Cardiac fibroblast (primary cell): ENCODE results near the gene STEAP3.

Experiments
- DNase-seq, 2 donors: peaks; one replicate each; pipeline versions ENCODE4 v3.0.0 to v3.0.0-alpha.2; 2010; ENCODE audit warnings: low read depth in 2 of 2
- H3K4me3 ChIP-seq, 2 donors: replicated peaks in 1 of 2; 1 replicate in 1 of 2; 2 replicates in 1 of 2; pipeline ENCODE4 v1.5.1; 2011; ENCODE audit warnings: low read depth in 2 of 2, low read length in 2 of 2, mild to moderate bottlenecking in 2 of 2, moderate library complexity in 1 of 2
- TF ChIP-seq, protein P1 (sequence below): IDR thresholded peaks from one replicate; pipeline ENCODE4 v1.5.1; 2011; ENCODE audit warnings: low read depth, mild to moderate bottlenecking, low read length, inconsistent platforms

Gene STEAP3

DNA sequence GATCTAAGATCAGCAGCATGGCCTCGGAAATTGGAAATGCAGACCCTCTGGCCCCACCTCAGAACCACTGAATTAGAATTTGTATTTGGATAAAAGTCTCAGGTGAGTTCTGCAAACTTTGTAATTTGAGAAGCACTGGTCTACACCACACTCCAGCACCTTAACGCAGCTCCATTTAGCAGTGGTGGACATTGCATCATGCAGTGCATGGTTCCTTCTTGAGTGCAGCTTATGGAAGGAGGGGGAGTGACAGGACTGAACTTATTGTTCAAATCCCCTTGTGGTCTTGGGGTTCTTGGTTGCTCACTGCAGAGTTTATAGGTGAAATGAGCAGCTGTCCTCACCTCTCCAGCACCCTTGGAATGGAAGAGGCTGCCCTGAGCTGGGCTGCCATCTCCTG is 17.4 kb upstream of the STEAP3 start:
- TF ChIP-seq, protein P1, sequence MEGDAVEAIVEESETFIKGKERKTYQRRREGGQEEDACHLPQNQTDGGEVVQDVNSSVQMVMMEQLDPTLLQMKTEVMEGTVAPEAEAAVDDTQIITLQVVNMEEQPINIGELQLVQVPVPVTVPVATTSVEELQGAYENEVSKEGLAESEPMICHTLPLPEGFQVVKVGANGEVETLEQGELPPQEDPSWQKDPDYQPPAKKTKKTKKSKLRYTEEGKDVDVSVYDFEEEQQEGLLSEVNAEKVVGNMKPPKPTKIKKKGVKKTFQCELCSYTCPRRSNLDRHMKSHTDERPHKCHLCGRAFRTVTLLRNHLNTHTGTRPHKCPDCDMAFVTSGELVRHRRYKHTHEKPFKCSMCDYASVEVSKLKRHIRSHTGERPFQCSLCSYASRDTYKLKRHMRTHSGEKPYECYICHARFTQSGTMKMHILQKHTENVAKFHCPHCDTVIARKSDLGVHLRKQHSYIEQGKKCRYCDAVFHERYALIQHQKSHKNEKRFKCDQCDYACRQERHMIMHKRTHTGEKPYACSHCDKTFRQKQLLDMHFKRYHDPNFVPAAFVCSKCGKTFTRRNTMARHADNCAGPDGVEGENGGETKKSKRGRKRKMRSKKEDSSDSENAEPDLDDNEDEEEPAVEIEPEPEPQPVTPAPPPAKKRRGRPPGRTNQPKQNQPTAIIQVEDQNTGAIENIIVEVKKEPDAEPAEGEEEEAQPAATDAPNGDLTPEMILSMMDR = no peak
- H3K4me3 ChIP-seq = no peak overlapping the region
- no peak for DNase-seq

DNA sequence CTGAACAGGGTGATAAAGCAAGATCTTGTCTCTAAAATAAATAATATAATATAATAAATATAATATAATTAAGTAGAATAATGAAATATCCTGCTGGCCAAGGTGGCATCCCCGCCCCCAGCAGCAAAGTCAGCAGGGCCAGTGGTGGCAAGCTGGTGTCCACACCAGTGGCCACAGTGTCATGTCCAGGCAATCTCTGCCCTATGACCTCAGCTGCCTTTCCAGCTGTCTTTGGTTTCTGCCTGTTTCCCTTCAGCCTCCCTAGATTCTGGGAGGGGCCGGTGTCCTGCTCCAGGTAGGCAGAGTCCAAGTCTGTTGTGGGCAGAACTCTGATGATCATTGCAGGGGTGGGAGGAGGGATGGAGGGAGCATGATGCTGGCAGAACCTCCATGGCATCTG is 16.2 kb upstream of the STEAP3 start:
- TF ChIP-seq, protein P1 = no peak
- no peak overlapping the region for H3K4me3 ChIP-seq
- DNase-seq = no peak

DNA sequence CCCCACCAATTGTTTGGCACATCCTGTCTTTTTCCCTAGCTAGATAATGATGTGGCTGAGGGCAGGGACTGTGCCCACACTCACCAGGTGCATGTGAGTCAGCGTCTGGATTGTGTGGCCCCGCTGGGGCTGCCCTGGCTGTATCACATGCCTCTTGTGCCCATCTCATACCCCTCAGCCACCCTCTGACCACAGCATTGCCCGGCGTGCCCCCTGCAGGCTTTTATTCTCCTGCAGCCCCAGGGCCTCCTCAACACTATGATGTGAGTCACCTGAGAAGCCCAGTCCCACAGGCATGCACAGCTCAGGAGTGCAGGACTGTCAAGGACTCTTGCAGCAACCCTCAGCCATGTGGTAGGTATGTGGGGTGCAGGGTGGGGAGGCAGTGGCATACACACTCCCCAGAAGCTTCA is 14.8 kb upstream of the STEAP3 start:
- H3K4me3 ChIP-seq = no peak overlapping the region
- TF ChIP-seq, protein P1 = no peak
- DNase-seq = peak in 1 of 2 donors; percentile 27

DNA sequence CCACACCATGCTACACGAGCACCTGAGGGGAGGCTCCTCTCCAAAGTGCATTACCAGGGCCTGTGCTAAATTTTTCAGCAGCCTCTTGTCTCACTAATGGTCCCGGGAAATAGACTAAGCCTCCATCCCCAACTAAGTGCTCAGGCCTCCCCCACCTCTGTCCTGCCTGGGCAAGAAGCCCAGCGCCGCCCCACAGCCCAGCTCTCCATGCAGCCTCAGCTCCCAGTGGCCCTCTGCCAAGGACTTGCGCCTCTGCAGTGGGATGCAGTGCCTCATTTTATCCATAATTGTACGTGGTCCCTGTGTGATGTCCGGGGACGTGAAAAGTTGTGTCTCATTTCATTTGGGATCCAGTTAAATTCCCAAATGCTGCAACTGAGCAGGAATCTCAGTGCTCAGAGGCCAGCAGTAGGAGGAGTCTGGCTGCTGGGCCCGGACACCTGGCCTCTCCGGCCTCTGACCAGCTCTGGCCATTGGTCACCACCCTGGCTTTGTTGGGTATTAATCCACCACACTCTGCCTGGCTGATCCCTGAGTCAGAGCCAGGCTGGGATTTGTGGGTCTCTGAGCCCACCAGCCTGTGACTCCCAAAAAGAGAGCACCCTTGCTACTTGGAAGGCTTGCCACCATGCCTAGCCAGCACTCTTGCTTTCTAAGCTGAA is 11.4 kb upstream of the STEAP3 start:
- TF ChIP-seq, protein P1 = no peak
- no peak overlapping the region for H3K4me3 ChIP-seq
- peak in 1 of 2 donors; percentile 55 for DNase-seq

DNA sequence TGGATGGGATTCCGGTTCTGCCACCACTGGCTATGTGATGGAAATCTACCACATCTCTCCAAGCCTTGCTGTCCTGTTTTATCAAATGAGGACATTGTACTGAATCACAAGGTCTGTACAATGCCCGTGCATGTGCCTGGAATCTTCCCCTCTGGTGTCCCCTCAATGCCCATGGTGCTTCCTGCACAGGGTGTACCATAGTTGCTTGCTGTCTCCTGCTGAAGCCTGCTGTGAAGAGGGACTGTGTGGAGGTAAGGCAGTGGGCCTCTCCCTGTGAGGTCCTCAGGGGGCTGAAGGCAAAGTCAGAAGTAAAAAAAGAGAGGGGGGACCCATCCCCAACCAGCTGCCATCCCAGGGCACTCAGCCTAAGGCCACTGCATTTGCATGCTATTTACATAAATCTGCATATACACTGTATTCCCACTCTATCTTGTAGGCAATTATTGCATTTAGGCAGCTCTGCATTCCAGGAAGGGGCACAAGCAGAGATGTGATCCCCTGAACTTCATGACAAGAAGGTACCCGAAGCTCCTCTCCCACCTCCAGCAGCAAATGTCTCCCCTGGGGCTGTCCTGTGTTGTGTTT is 9.1 kb upstream of the STEAP3 start:
- DNase-seq = no peak
- H3K4me3 ChIP-seq = no peak overlapping the region
- TF ChIP-seq, protein P1 = no peak

DNA sequence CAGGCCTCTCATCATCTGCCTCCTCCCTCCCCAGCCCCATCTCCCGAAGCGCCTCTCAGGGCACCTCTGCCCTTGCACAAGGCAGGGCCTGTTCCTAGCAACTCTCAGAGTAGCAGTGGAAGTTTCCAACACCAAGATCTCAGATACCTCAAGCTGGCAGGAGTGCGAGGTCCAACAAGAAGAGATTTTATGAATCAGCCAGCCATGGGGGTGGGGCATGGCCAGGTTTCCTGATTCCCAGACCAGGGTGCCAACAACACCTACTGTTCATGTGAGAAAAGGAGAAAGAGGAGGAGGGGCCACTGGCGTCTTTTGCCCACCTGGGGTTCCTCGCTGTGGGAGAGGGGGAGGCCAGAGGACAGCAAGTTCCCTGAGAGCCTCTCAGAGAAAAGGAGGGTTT is 6.6 kb upstream of the STEAP3 start:
- TF ChIP-seq, protein P1 = no peak
- H3K4me3 ChIP-seq = no peak overlapping the region
- DNase-seq = no peak
